Activated B cell treated with CpG ODN at 0.5 μM for 24 hours (primary cell): ENCODE data around the gene SNX30. TPM values are rescaled to one million over a fixed set of nuclear protein-coding genes. Genes with fewer than 3 reads are reported as not detected.

Source experiments
- ATAC-seq: fragments of 200-7000 bp; cut with Tn5 transposase; one replicate; pipeline ENCODE4 v1.10.0; 2021; ENCODE audit warnings: low read depth, mild to moderate bottlenecking, moderate library complexity
- CTCF ChIA-PET: fragments of 350-600 bp; sonication (Branson Sonifier 250); formaldehyde crosslinking; loops from one replicate; lab custom pipeline; 2021; ENCODE audit warnings: antibody characterized with exemption; lab: Charles Lee
- POLR2A ChIA-PET: fragments of 350-600 bp; sonication (Branson Sonifier 250); formaldehyde crosslinking; loops from one replicate; lab custom pipeline; 2021; ENCODE audit warnings: antibody characterized with exemption; lab: Charles Lee
- DNase-seq: peaks from one replicate; pipeline ENCODE4 v3.0.0; 2022
- H3K27ac Mint-ChIP-seq: one replicate; pipeline ENCODE4 v1.8.0; 2020; ENCODE audit warnings: mixed read lengths
- H3K27me3 Mint-ChIP-seq: one replicate; pipeline ENCODE4 v1.8.0; 2021; ENCODE audit warnings: mixed read lengths
- H3K36me3 Mint-ChIP-seq: one replicate; pipeline ENCODE4 v1.8.0; 2021; ENCODE audit warnings: low read depth, mixed read lengths
- H3K4me1 Mint-ChIP-seq: one replicate; pipeline ENCODE4 v1.8.0; 2021; ENCODE audit warnings: mixed read lengths
- H3K4me3 Mint-ChIP-seq: one replicate; pipeline ENCODE4 v1.8.0; 2020; ENCODE audit warnings: mild to moderate bottlenecking, mixed read lengths
- H3K9me3 Mint-ChIP-seq: one replicate; pipeline ENCODE4 v1.8.0; 2020; ENCODE audit warnings: mixed read lengths
- CTCF ChIP-seq: fragments of 200-600 bp; IDR thresholded peaks from one replicate; pipeline ENCODE4 v1.8.0; 2022; ENCODE audit warnings: antibody characterized with exemption, mild to moderate bottlenecking
- intact Hi-C: fragments of 100-400 bp; cut with micrococcal nuclease; formaldehyde crosslinking; loops from one replicate; pipeline ENCODE4 v1.15.1; 2024
- total RNA-seq: library from RNA; stranded (reverse); gene quantifications from 2 replicates; pipeline ENCODE4 v1.2.3, GENCODE V29; 2022

SNX30 gene
- total RNA-seq, 1 donor from 2014 or later = 6.5 TPM

GRCh38 chr9:112836394-112836793 is 85.8 kb downstream of the SNX30 start:
- ChIA-PET CTCF (interaction anchor here (1.8 kb wide), 1 partner anchor 67 kb away, joined by 6 read pairs; no protein-coding TSS in a partner anchor), POLR2A (no interaction called here)
- Mint-ChIP-seq H3K27me3 (no peaks in the 10 kb centered on the region), H3K9me3 (no peaks in the 10 kb centered on the region), H3K4me1 (peaks cover 17% of the 10 kb centered on the region), H3K36me3 (peaks cover 41% of the 10 kb centered on the region), H3K27ac (no peak overlapping the region), H3K4me3 (no peak overlapping the region)
- intact Hi-C loops = no loop called here
- ATAC-seq (no peak), DNase-seq (no peak)
- no peak for TF ChIP-seq CTCF

- H3K4me1 Mint-ChIP-seq = peaks cover 16% of the 10 kb centered on the region
- H3K9me3 Mint-ChIP-seq = no peaks in the 10 kb centered on the region
- POLR2A ChIA-PET = interaction anchor here (0.5 to 0.7 kb wide), 2 partner anchors 1240 to 1248 kb away, joined by 3 read pairs; no protein-coding TSS in a partner anchor
- H3K27me3 Mint-ChIP-seq = no peaks in the 10 kb centered on the region
- H3K4me3 Mint-ChIP-seq = no peak overlapping the region
- TF ChIP-seq CTCF = no peak
- peaks cover 35% of the 10 kb centered on the region for H3K36me3 Mint-ChIP-seq
- CTCF ChIA-PET = interaction anchor here (2.6 kb wide), 1 partner anchor 64 kb away, joined by 13 read pairs; no protein-coding TSS in a partner anchor
- intact Hi-C loops = no loop called here
- ATAC-seq (no peak), DNase-seq (no peak)
- no peak overlapping the region for H3K27ac Mint-ChIP-seq
Measured at GRCh38 chr9:112838342-112838741, 87.8 kb downstream of the SNX30 start.

- ATAC-seq (peak; percentile 45), DNase-seq (no peak)
- TF ChIP-seq CTCF = no peak
- intact Hi-C loops = no loop called here
- Mint-ChIP-seq H3K9me3 (no peaks in the 10 kb centered on the region), H3K27ac (no peak overlapping the region), H3K4me3 (no peak overlapping the region), H3K4me1 (peaks cover 16% of the 10 kb centered on the region), H3K27me3 (no peaks in the 10 kb centered on the region), H3K36me3 (peaks cover 32% of the 10 kb centered on the region)
- POLR2A ChIA-PET = no interaction called here
- CTCF ChIA-PET = interaction anchor here (2.6 kb wide), 1 partner anchor 63 kb away, joined by 13 read pairs; no protein-coding TSS in a partner anchor
Measured at GRCh38 chr9:112839331-112839730, 88.8 kb downstream of the SNX30 start.

GRCh38 chr9:112841261-112841660 is 90.7 kb downstream of the SNX30 start:
- no peak for ATAC-seq
- Mint-ChIP-seq H3K9me3 (no peaks in the 10 kb centered on the region), H3K4me1 (peaks cover 27% of the 10 kb centered on the region), H3K4me3 (no peak overlapping the region), H3K27ac (no peak overlapping the region), H3K36me3 (peaks cover 29% of the 10 kb centered on the region), H3K27me3 (no peaks in the 10 kb centered on the region)
- ChIA-PET CTCF (interaction anchor here (6.5 kb wide), 1 partner anchor 62 kb away, joined by 109 read pairs; no protein-coding TSS in a partner anchor), POLR2A (no interaction called here)
- intact Hi-C loops = no loop called here
- TF ChIP-seq CTCF = no peak
- DNase-seq = no peak

- no peaks in the 10 kb centered on the region for H3K27me3 Mint-ChIP-seq
- no peak overlapping the region for H3K4me3 Mint-ChIP-seq
- ChIA-PET CTCF (interaction anchor here (6.5 kb wide), 1 partner anchor 61 kb away, joined by 109 read pairs; no protein-coding TSS in a partner anchor), POLR2A (no interaction called here)
- no peak overlapping the region for H3K27ac Mint-ChIP-seq
- intact Hi-C loops = no loop called here
- H3K4me1 Mint-ChIP-seq = peaks cover 27% of the 10 kb centered on the region
- H3K36me3 Mint-ChIP-seq = peaks cover 22% of the 10 kb centered on the region
- H3K9me3 Mint-ChIP-seq = no peaks in the 10 kb centered on the region
- ATAC-seq = no peak
- TF ChIP-seq CTCF = no peak
- no peak for DNase-seq
Measured at GRCh38 chr9:112842555-112842954, 92.0 kb downstream of the SNX30 start.
